Psoas muscle (tissue), 8 donors: Measurements from ENCODE around the gene CRBN. TPM values are rescaled to one million over a fixed set of nuclear protein-coding genes. Genes with fewer than 3 reads are reported as not detected.

Source experiments
- ATAC-seq, 4 donors: fragments of 200-7000 bp; cut with Tn5 transposase; one replicate each; pipeline ENCODE4 v1.9.1; 2020; ENCODE audit warnings: moderate library complexity in 3 of 4, mild to moderate bottlenecking in 2 of 4
- DNase-seq, 2 donors: peaks; one replicate each; pipeline ENCODE4 v3.0.0-alpha.2; 2020
- H3K27ac ChIP-seq: fragments of 200-600 bp; one replicate; pipeline ENCODE4 v1.8.0; 2022
- H3K27me3 ChIP-seq, 3 donors: fragments of 200-600 bp in 1 of 3; one replicate each; pipeline versions ENCODE4 v1.6.1 to v1.8.0; 2013 to 2022; ENCODE audit warnings: low read length in 2 of 3, mild to moderate bottlenecking in 2 of 3, moderate library complexity in 1 of 3; ENCODE audit not compliant: insufficient read depth in 3 of 3
- H3K36me3 ChIP-seq, 2 donors: fragments of 200-600 bp in 1 of 2; one replicate each; pipeline versions ENCODE4 v1.6.1 to v1.8.0; 2013 to 2022; ENCODE audit warnings: low read depth in 1 of 2, mild to moderate bottlenecking in 1 of 2, moderate library complexity in 1 of 2; ENCODE audit not compliant: insufficient read depth in 1 of 2
- H3K4me1 ChIP-seq: fragments of 200-600 bp; one replicate; pipeline ENCODE4 v1.8.0; 2022
- H3K4me3 ChIP-seq: fragments of 200-600 bp; one replicate; pipeline ENCODE4 v1.8.0; 2022; ENCODE audit warnings: mild to moderate bottlenecking
- H3K9me3 ChIP-seq: fragments of 200-600 bp; one replicate; pipeline ENCODE4 v1.8.0; 2022
- WGBS, 3 donors: extraction: QIAGEN DNeasy Blood & Tissue Kit; methylation state at CpG; one replicate each; pipeline versions ENCODE4 v1.1.6 to v1.1.7; 2013; 5-methylcytosine and 5-hydroxymethylcytosine counted together
- intact Hi-C, 2 donors: fragments of 100-400 bp; cut with DNase I; formaldehyde crosslinking; loops; one replicate each; pipeline versions ENCODE4 v1.11.0 to v1.14.2; 2022
- polyA plus RNA-seq, 3 donors: library from polyadenylated mRNA; stranded (reverse); fragments of 200-250 nt; gene quantifications; one replicate each; pipeline ENCODE4 v1.2.3, GENCODE V29; 2013
- total RNA-seq, 4 donors: library from RNA; stranded (reverse); fragmentation: NEBNext Ultra II Directional in 2 of 4; extraction: Animal tissue kit (Norgen Biotek cat#: 25700) in 2 of 4; gene quantifications; one replicate each; pipeline versions ENCODE4 v1.2.1 to v1.2.4, GENCODE V29; 2021 to 2023
- TF ChIP-seq, protein P1 (sequence below): fragments of 200-600 bp; IDR thresholded peaks from one replicate; pipeline ENCODE4 v1.8.0; 2022; ENCODE audit warnings: antibody characterized with exemption
- donor health status: healthy with polysubstance abuse.
- donor health status: DM: no; HTN: no; CAD: no; lungs with moderate emphysema.
- donor health status: Bipolar disorder and iron deficiency.
- donor health status: healthy.
- donor health status: DM: yes; HTN: yes; CAD: no.
- donor health status: DM: no; HTN: no; CAD: no.
- donor health status: DM: no; HTN: no; CAD: no.
- donor health status: DM: yes; HTN: yes; CAD: no.

The CRBN gene
- total and polyA plus RNA-seq, 7 donors: 17.9 to 55.2 (median 40.6) TPM

- ATAC-seq (no peak), DNase-seq (no peak)
- Histone ChIP-seq H3K27me3 (peaks cover 0 to 2% (median 0%) of the 10 kb centered on the region in 3 donors), H3K27ac (no peak overlapping the region), H3K4me1 (no peaks in the 10 kb centered on the region), H3K36me3 (no peaks in the 10 kb centered on the region), H3K4me3 (no peak overlapping the region), H3K9me3 (no peaks in the 10 kb centered on the region)
- TF ChIP-seq, protein P1, sequence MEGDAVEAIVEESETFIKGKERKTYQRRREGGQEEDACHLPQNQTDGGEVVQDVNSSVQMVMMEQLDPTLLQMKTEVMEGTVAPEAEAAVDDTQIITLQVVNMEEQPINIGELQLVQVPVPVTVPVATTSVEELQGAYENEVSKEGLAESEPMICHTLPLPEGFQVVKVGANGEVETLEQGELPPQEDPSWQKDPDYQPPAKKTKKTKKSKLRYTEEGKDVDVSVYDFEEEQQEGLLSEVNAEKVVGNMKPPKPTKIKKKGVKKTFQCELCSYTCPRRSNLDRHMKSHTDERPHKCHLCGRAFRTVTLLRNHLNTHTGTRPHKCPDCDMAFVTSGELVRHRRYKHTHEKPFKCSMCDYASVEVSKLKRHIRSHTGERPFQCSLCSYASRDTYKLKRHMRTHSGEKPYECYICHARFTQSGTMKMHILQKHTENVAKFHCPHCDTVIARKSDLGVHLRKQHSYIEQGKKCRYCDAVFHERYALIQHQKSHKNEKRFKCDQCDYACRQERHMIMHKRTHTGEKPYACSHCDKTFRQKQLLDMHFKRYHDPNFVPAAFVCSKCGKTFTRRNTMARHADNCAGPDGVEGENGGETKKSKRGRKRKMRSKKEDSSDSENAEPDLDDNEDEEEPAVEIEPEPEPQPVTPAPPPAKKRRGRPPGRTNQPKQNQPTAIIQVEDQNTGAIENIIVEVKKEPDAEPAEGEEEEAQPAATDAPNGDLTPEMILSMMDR: no peak
- 59 to 64% (median 63%) methylated on average over 11 of the region's 11 CpGs for WGBS, 3 donors
- intact Hi-C loops: no loop called here
Measured at GRCh38 chr3:3109407-3110298, 69.8 kb downstream of the CRBN start.

DNA sequence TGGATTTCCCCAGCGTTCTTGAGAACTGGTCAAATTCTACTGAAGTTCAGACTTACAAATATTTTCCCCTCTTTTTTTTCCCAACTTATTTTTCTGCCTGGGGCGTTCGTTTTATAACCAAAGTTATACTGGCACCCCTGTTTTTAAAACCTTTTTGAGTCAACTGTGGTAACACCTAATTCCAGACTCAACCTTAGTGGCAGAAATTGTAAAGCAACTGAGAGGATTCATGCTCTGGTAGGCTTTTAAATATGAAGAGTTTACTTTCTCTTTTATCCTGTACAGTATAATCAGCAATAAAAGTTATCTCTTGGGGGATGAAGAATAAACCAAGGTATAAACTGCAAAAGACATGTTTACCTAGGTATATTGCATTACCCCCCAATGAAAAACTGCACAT is 71.6 kb downstream of the CRBN start:
- H3K9me3 ChIP-seq: no peaks in the 10 kb centered on the region
- no peak overlapping the region for H3K4me3 ChIP-seq
- TF ChIP-seq, protein P1: no peak
- peaks cover 0 to 2% (median 0%) of the 10 kb centered on the region in 3 donors for H3K27me3 ChIP-seq
- no peaks in the 10 kb centered on the region for H3K4me1 ChIP-seq
- ATAC-seq (no peak), DNase-seq (no peak)
- H3K36me3 ChIP-seq: no peaks in the 10 kb centered on the region
- H3K27ac ChIP-seq: no peak overlapping the region
- WGBS, 3 donors: 78 to 80% (median 78%) methylated on average over 3 of the region's 3 CpGs
- intact Hi-C loops: no loop called here

DNA sequence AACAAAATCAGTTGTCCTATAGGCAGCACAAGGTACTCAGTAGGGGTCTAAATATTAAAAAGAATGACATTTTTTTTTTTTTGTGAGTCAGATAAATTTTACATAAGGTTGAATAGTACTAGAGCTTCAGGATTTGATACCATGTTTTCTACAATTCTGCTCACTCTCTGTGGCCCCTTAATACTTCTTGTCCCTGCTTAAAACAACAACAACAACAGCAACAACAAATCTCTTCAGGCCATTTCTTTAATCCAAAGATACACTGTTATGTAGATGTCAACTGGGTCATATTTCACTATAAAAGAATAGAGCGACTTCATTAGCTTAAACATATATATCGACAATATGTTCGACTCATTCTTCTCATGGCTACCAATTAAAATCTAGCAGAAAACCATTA is 72.3 kb downstream of the CRBN start:
- WGBS, 3 donors: 95 to 98% (median 96%) methylated on average over 3 of the region's 3 CpGs
- Histone ChIP-seq H3K27ac (no peak overlapping the region), H3K4me1 (no peaks in the 10 kb centered on the region), H3K36me3 (no peaks in the 10 kb centered on the region), H3K9me3 (no peaks in the 10 kb centered on the region), H3K27me3 (peaks cover 0 to 2% (median 0%) of the 10 kb centered on the region in 3 donors), H3K4me3 (no peak overlapping the region)
- DNase-seq: no peak
- intact Hi-C loops: no loop called here
- TF ChIP-seq, protein P1: no peak
- no peak for ATAC-seq

- peaks cover 0 to 2% (median 0%) of the 10 kb centered on the region in 3 donors for H3K27me3 ChIP-seq
- DNase-seq (no peak), ATAC-seq (no peak)
- intact Hi-C loops: no loop called here
- TF ChIP-seq, protein P1: no peak
- WGBS, 3 donors: 50 to 60% (median 54%) methylated on average over 4 of the region's 4 CpGs
- H3K4me3 ChIP-seq: no peak overlapping the region
- no peaks in the 10 kb centered on the region for H3K9me3 ChIP-seq
- no peak overlapping the region for H3K27ac ChIP-seq
- no peaks in the 10 kb centered on the region for H3K4me1 ChIP-seq
- H3K36me3 ChIP-seq: no peaks in the 10 kb centered on the region
Measured at GRCh38 chr3:3105815-3106214, 73.7 kb downstream of the CRBN start.
